Endothelial cell of umbilical vein (primary cell): Measurements from ENCODE around the gene PLN. TPM values are rescaled to one million over a fixed set of nuclear protein-coding genes. Genes with fewer than 3 reads are reported as not detected.

Source experiments
- BruUV-seq: library from RNA; stranded (reverse); fragments of 400-500 nt; replicated peaks from 2 replicates; lab custom pipeline; 2021; lab: Mats Ljungman, UMichigan
- CTCF ChIA-PET: fragments of 300-600, 350-600 bp; sonication (Branson Sonifier 250); formaldehyde crosslinking; loops from one replicate; lab custom pipeline; 2021; ENCODE audit warnings: antibody characterized with exemption, inconsistent platforms; lab: Charles Lee
- POLR2A ChIA-PET: fragments of 300-600, 350-600 bp; sonication (Branson Sonifier 250); formaldehyde crosslinking; loops from one replicate; lab custom pipeline; 2021; ENCODE audit warnings: antibody characterized with exemption, inconsistent platforms; lab: Charles Lee
- DNase-seq: peaks from one replicate; pipeline ENCODE4 v3.0.0-alpha.2; 2011; ENCODE audit warnings: low read depth, low spot score
- FAIRE-seq: peaks from 2 replicates; lab custom pipeline; 2011; peaks lifted over from hg19 to GRCh38; lab: Jason Lieb, UNC
- H2AFZ ChIP-seq: 2 replicates; pipeline ENCODE4 v1.6.0; 2012; ENCODE audit warnings: low read depth, low read length, control low read depth, inconsistent platforms
- H3K27ac ChIP-seq: 2 replicates; pipeline ENCODE4 v1.5.1; 2011; ENCODE audit warnings: low read depth, mild to moderate bottlenecking, control low read depth, low read length, moderate library complexity; ENCODE audit not compliant: insufficient read depth
- H3K27me3 ChIP-seq, 2 experiments: 2 replicates each; pipeline versions ENCODE4 v1.6.0 to v1.6.1; 2011; ENCODE audit warnings: low read length in 2 of 2, mixed read lengths in 1 of 2; ENCODE audit not compliant: control insufficient read depth in 2 of 2, insufficient read depth in 2 of 2
- H3K36me3 ChIP-seq, 2 experiments: 2 replicates in 1 of 2; 3 replicates in 1 of 2; pipeline ENCODE4 v1.5.1; 2011; ENCODE audit warnings: low read length in 2 of 2, mild to moderate bottlenecking in 1 of 2, moderate library complexity in 1 of 2; ENCODE audit not compliant: control insufficient read depth in 2 of 2, insufficient read depth in 2 of 2; ENCODE audit errors: extremely low read depth in 1 of 2
- H3K4me1 ChIP-seq: 3 replicates; pipeline ENCODE4 v1.5.1; 2011; ENCODE audit warnings: mild to moderate bottlenecking, low read length; ENCODE audit not compliant: control insufficient read depth, insufficient read depth; ENCODE audit errors: extremely low read depth
- H3K4me2 ChIP-seq: 2 replicates; pipeline ENCODE4 v1.6.1; 2011; ENCODE audit warnings: low read length, control low read depth, mixed read lengths; ENCODE audit not compliant: insufficient read depth
- H3K4me3 ChIP-seq, 3 experiments: fragments of 200-600 bp in 1 of 3; sonication (generic), shearing (Covaris generic) in 1 of 3; replicated peaks in 1 of 3; 2 replicates each; pipeline ENCODE4 v1.5.1; 2011 to 2016; ENCODE audit warnings: control low read depth in 3 of 3, low read length in 3 of 3, mild to moderate bottlenecking in 2 of 3, inconsistent platforms in 1 of 3, low read depth in 1 of 3, moderate library complexity in 1 of 3; ENCODE audit not compliant: insufficient read depth in 1 of 3
- H3K79me2 ChIP-seq: 2 replicates; pipeline ENCODE4 v1.6.0; 2012; ENCODE audit warnings: low read length, inconsistent platforms; ENCODE audit not compliant: control insufficient read depth, insufficient read depth
- H3K9ac ChIP-seq: replicated peaks from 2 replicates; pipeline ENCODE3; 2011; ENCODE audit warnings: low read length, control low read depth; ENCODE audit not compliant: insufficient read depth; ENCODE audit errors: extremely low read depth
- H3K9me1 ChIP-seq: replicated peaks from 3 replicates; pipeline ENCODE4 v1.6.0; 2011; ENCODE audit warnings: mild to moderate bottlenecking, low read length; ENCODE audit not compliant: control insufficient read depth, insufficient read depth; ENCODE audit errors: extremely low read depth
- H3K9me3 ChIP-seq: replicated peaks from 2 replicates; pipeline ENCODE4 v1.5.1; 2012; ENCODE audit warnings: low read length, inconsistent platforms; ENCODE audit not compliant: control insufficient read depth, insufficient read depth
- H4K20me1 ChIP-seq: replicated peaks from 2 replicates; pipeline ENCODE3; 2011; ENCODE audit warnings: mild to moderate bottlenecking, low read length; ENCODE audit not compliant: control insufficient read depth, insufficient read depth; ENCODE audit errors: extremely low read depth
- CTCF ChIP-seq, 2 donors: IDR thresholded peaks; 1 replicate in 1 of 2; 2 replicates in 1 of 2; pipeline ENCODE4 v1.5.1; 2011; ENCODE audit warnings: low read length in 2 of 2, mild to moderate bottlenecking in 2 of 2, moderate library complexity in 2 of 2, control low read depth in 1 of 2, inconsistent platforms in 1 of 2, low read depth in 1 of 2; ENCODE audit not compliant: insufficient read depth in 1 of 2; ENCODE audit errors: extremely low read depth in 1 of 2
- EZH2 ChIP-seq: IDR thresholded peaks from 2 replicates; pipeline ENCODE4 v1.6.1; 2012; ENCODE audit warnings: borderline replicate concordance, low read depth, mild to moderate bottlenecking, moderate library complexity, low read length, inconsistent platforms; ENCODE audit not compliant: severe bottlenecking
- MAX ChIP-seq: IDR thresholded peaks from 2 replicates; pipeline ENCODE4 v1.6.1; 2011; ENCODE audit not compliant: insufficient read depth, insufficient read length
- dilution Hi-C: fragments of 300-500 bp; cut with MboI; formaldehyde crosslinking; loops from one replicate; pipeline ENCODE4 v1.15.0; 2019; ENCODE audit warnings: low sequenced_read_pairs; ENCODE audit not compliant: extremely low pct_ligation_motif_present
- intact Hi-C: fragments of 100-400 bp; cut with micrococcal nuclease; formaldehyde crosslinking; loops from one replicate; pipeline ENCODE4 v1.10.0; 2022
- polyA plus RNA-seq, 4 experiments: library from polyadenylated mRNA; depleted of rRNA in 3 of 4; stranded (reverse) in 3 of 4; unstranded in 1 of 4; fragments of >200 nt; gene quantifications; 2 replicates each; pipeline versions ENCODE4 v1.2.1 to v1.2.3, GENCODE V29; 2011 to 2012; ENCODE audit warnings: missing spikeins in 1 of 4
- total RNA-seq: library from RNA; stranded (reverse); gene quantifications from 2 replicates; pipeline ENCODE4 v1.2.3, GENCODE V29; 2021

The PLN gene
- total and polyA plus RNA-seq, 2 donors (not counting 3 experiments of a cell fraction or from before 2014, with no cell fraction given) = not detected

GRCh38 chr6:118580585-118581419, 32.7 kb downstream of the PLN start:
- intact Hi-C loops = loop anchor here (1.0 to 2.0 kb wide), 6 partner anchors 30 to 740 kb away; no protein-coding TSS in a partner anchor
- no peak for TF ChIP-seq EZH2
- TF ChIP-seq MAX = no peak
- TF ChIP-seq CTCF (IDR thresholded peaks at IDR 0.05; ENCODE audit: extremely low read depth in 1 of 2, insufficient read depth in 1 of 2, low read depth in 1 of 2, low read length in 2 of 2) = peak; percentile 54 to 56
- no peak overlapping the region for H3K9ac ChIP-seq
- no TSS peak for BruUV-seq
- H3K36me3 ChIP-seq = no peaks in the 10 kb centered on the region
- dilution Hi-C loops = no loop called here
- no peaks in the 10 kb centered on the region for H3K27me3 ChIP-seq
- no peaks in the 10 kb centered on the region for H3K9me3 ChIP-seq
- peaks cover 20% of the 10 kb centered on the region for H3K79me2 ChIP-seq
- POLR2A ChIA-PET = interaction anchor here (0.6 kb wide), 1 partner anchor 126 kb away, joined by 3 read pairs; no protein-coding TSS in a partner anchor
- CTCF ChIA-PET = interaction anchor here (0.6 to 6.2 kb wide), 38 partner anchors 9 to 740 kb away, joined by 3 to 113 read pairs (median 4); partner anchors contain the start of gene PLN
- H3K27ac ChIP-seq = no peak overlapping the region
- no peak overlapping the region for H3K4me2 ChIP-seq
- FAIRE-seq = peak; percentile 81
- H3K4me1 ChIP-seq = no peaks in the 10 kb centered on the region
- no peaks in the 10 kb centered on the region for H3K9me1 ChIP-seq
- H3K4me3 ChIP-seq = no peak overlapping the region
- no peaks in the 10 kb centered on the region for H4K20me1 ChIP-seq
- peak; percentile 68 for DNase-seq
- no peak overlapping the region for H2AFZ ChIP-seq
